KMS-11 (cell line): ENCODE data around the gene PRMT5.

Source experiments
- H2AFZ ChIP-seq: fragments of 200-600 bp; sonication (generic); 2 replicates; pipeline ENCODE4 v1.6.1; 2016; ENCODE audit warnings: antibody characterized with exemption, mixed run types, low read depth
- H3K27ac ChIP-seq: fragments of 200-600 bp; sonication (generic); 2 replicates; pipeline ENCODE4 v1.6.1; 2016; ENCODE audit warnings: mild to moderate bottlenecking, mixed run types
- H3K27me3 ChIP-seq: fragments of 200-600 bp; sonication (generic); 2 replicates; pipeline ENCODE4 v1.6.1; 2017; ENCODE audit warnings: mild to moderate bottlenecking, low read depth, mixed run types, moderate library complexity; ENCODE audit not compliant: insufficient read depth
- H3K36me3 ChIP-seq: fragments of 200-600 bp; sonication (generic); 2 replicates; pipeline ENCODE4 v1.6.1; 2017; ENCODE audit warnings: mild to moderate bottlenecking, mixed run types; ENCODE audit not compliant: insufficient read depth
- H3K4me1 ChIP-seq: fragments of 200-600 bp; sonication (generic); 2 replicates; pipeline ENCODE4 v1.6.1; 2016; ENCODE audit warnings: mild to moderate bottlenecking, low read depth, mixed run types; ENCODE audit not compliant: poor library complexity, severe bottlenecking
- H3K4me2 ChIP-seq: fragments of 200-600 bp; sonication (generic); 2 replicates; pipeline ENCODE4 v1.7.0; 2016; ENCODE audit warnings: mild to moderate bottlenecking, mixed run types
- H3K4me3 ChIP-seq: fragments of 200-600 bp; sonication (generic); IDR thresholded peaks from 2 replicates; pipeline ENCODE4 v1.6.1; 2017; ENCODE audit warnings: low read depth, low read length, mixed read lengths; ENCODE audit not compliant: insufficient read depth
- H3K79me2 ChIP-seq: fragments of 200-600 bp; sonication (generic); 2 replicates; pipeline ENCODE4 v1.6.1; 2016; ENCODE audit warnings: low read depth, mixed run types; ENCODE audit not compliant: insufficient read depth
- H3K9ac ChIP-seq: fragments of 200-600 bp; sonication (generic); 2 replicates; pipeline ENCODE4 v1.6.1; 2016; ENCODE audit warnings: mild to moderate bottlenecking, mixed run types
- H4K20me1 ChIP-seq: fragments of 200-600 bp; sonication (generic); 2 replicates; pipeline ENCODE4 v1.6.1; 2016; ENCODE audit warnings: mild to moderate bottlenecking, mixed run types; ENCODE audit not compliant: insufficient read depth
- CTCF ChIP-seq: fragments of 200-600 bp; sonication (generic); conservative IDR thresholded peaks from 2 replicates; pipeline ENCODE4 v1.6.1; 2017; ENCODE audit warnings: low read depth, mild to moderate bottlenecking, antibody characterized with exemption, low read length, moderate library complexity, mixed read lengths

Gene PRMT5

GRCh38 chr14:22935156-22935555 is 6.0 kb upstream of the PRMT5 start:
- Histone ChIP-seq H3K79me2 (no peaks in the 10 kb centered on the region), H3K4me2 (no peak overlapping the region), H3K4me3 (no peak overlapping the region), H2AFZ (no peak overlapping the region), H3K27ac (no peak overlapping the region), H3K9ac (no peak overlapping the region), H3K27me3 (no peaks in the 10 kb centered on the region), H3K4me1 (no peaks in the 10 kb centered on the region), H4K20me1 (no peaks in the 10 kb centered on the region), H3K36me3 (no peaks in the 10 kb centered on the region)
- no peak for TF ChIP-seq CTCF

- no peaks in the 10 kb centered on the region for H4K20me1 ChIP-seq
- H3K9ac ChIP-seq: no peak overlapping the region
- H3K4me3 ChIP-seq: no peak overlapping the region
- H2AFZ ChIP-seq: no peak overlapping the region
- no peaks in the 10 kb centered on the region for H3K27me3 ChIP-seq
- H3K36me3 ChIP-seq: no peaks in the 10 kb centered on the region
- no peak overlapping the region for H3K27ac ChIP-seq
- H3K79me2 ChIP-seq: peaks cover 15% of the 10 kb centered on the region; the same call in 1 of the 2 replicates
- H3K4me1 ChIP-seq: peaks cover 7% of the 10 kb centered on the region
- no peak for TF ChIP-seq CTCF
- no peak overlapping the region for H3K4me2 ChIP-seq
These were observed 3.0 kb upstream of the PRMT5 start for GRCh38 chr14:22932146-22932545.

- peak overlapping the region; percentile 51; the same call in 1 of the 2 replicates for H3K27ac ChIP-seq
These were observed 787 bp upstream of the PRMT5 start for GRCh38 chr14:22929961-22930364.

DNA sequence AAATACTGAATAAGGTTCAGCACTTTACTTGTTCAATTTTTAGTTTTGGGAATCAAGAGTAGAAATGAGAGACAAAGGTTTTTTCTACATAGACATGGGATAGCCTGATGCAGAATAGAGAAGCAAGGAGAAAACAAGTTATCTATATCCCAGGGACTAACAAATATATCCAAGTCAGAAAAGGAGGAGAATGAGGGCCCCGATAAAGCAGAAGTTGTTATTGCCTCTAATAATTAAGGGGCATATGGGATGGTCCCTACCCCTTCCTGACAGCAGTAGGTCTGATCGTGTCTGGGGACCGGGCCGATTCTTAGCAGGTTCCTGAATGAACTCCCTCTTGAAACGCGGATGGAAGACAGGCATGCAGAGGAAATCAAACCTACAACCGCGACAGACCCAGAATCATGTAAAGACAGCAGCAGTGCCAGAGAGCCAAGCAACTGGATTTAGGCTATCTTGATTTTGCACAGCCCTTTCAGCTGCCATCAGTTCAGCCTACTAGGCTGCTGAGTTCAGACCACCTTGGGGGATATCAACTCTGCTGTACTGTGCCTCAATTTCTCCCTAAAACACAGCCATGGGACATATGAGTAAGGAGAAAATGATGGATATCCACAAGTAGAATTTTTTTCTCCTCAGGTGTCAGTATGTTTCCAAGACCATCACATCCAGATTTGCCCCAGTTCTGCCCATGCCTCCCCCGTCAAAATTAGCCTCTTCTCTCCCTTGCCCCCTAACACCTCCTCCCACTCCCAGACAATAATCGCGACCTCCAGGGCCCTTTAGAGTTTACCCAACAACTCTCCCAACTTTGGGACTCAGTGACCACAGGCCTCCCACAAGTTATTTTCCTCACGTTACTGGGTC is 706 bp downstream of the PRMT5 start:
- Histone ChIP-seq H4K20me1 (no peaks in the 10 kb centered on the region), H2AFZ (peak overlapping the region; percentile 66; the same call in 1 of the 2 replicates), H3K36me3 (no peaks in the 10 kb centered on the region), H3K4me1 (peaks cover 7% of the 10 kb centered on the region), H3K79me2 (peaks cover 15% of the 10 kb centered on the region; the same call in 1 of the 2 replicates), H3K27ac (peak overlapping the region; percentile 65), H3K9ac (peak overlapping the region; percentile 76), H3K27me3 (no peaks in the 10 kb centered on the region), H3K4me3 (no peak overlapping the region), H3K4me2 (peak overlapping the region; percentile 92)
- no peak for TF ChIP-seq CTCF

More at GRCh38 chr14:22929961-22930364, 787 bp upstream of the PRMT5 start:
- H3K4me3 ChIP-seq: no peak overlapping the region
- TF ChIP-seq CTCF: no peak
- H4K20me1 ChIP-seq: no peaks in the 10 kb centered on the region
- no peaks in the 10 kb centered on the region for H3K27me3 ChIP-seq
- H3K9ac ChIP-seq: no peak overlapping the region; the same call in 1 of the 2 replicates
- peak overlapping the region; percentile 80 for H3K4me2 ChIP-seq
- H3K79me2 ChIP-seq: peaks cover 15% of the 10 kb centered on the region; the same call in 1 of the 2 replicates
- peaks cover 7% of the 10 kb centered on the region for H3K4me1 ChIP-seq
- H3K36me3 ChIP-seq: no peaks in the 10 kb centered on the region
- peak overlapping the region; percentile 42; the same call in 1 of the 2 replicates for H2AFZ ChIP-seq
